ENCODE data around the gene GRIN3A. TPM values are rescaled to one million over a fixed set of nuclear protein-coding genes. Genes with fewer than 3 reads are reported as not detected.

Gene GRIN3A
- total RNA-seq, 1 donor from 2014 or later: not detected

- no peak for DNase-seq (ENCODE audit: low read depth)
Measured at GRCh38 chr9:101705135-101705661, 33.2 kb downstream of the GRIN3A start.

DNA sequence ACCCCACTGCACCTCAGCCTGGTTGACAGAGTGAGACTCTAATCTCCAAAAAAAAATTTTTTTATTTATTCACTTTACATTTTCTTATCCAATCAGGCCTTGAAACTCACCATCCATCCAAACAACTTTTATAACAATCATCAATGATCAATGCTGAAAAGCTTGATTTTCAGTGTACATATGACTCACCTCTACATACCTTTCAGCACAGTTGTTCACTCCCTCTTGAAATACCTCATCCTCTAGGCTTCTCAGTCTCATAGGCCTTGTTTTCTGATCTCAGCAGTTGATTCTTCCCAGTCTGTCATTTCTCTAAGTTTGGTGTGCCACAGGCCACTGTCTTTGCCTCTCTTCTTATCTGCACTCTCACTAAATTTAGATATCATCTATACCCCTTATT lies 36.2 kb downstream of the GRIN3A start:
- DNase-seq (ENCODE audit: low read depth): no peak

DNA sequence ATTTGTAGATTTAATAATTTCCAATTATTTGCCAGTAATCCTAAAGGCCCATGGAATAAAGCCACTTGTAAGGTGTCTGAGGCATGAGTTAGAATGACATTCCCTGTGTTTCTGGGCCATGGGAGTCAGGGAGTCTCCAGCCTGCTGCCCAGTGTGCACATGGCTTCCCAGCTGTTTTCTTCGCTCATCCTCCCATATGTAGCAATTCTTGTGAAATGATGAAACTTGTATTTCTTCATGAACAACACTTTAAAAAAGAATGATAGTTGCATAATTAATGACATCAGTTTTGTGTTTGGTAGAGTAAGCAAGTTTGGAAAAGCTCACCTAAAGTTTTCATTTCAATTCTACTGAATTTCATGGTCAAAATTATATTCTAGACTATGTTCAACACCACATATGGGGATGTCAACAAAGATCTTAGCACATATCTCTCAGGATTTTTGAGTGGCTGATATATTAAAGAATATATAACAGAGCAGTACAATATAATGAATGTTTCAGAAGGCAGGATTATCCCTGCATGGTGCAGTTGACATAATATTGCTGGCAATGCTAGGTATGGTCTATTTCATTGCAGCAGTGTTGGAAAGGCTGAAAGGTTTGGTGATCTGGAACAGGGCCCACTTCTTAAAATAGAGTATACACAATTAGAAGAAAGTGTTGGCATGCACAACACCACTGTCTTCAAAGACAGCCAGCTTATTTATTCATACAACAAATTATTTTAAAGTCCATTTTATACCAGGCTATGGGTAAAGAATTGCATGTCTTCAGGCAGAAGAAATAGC lies 44.7 kb downstream of the GRIN3A start:
- DNase-seq (ENCODE audit: low read depth): no peak

- no peak for DNase-seq (ENCODE audit: low read depth)
Measured at GRCh38 chr9:101691657-101692056, 46.8 kb downstream of the GRIN3A start.

DNA sequence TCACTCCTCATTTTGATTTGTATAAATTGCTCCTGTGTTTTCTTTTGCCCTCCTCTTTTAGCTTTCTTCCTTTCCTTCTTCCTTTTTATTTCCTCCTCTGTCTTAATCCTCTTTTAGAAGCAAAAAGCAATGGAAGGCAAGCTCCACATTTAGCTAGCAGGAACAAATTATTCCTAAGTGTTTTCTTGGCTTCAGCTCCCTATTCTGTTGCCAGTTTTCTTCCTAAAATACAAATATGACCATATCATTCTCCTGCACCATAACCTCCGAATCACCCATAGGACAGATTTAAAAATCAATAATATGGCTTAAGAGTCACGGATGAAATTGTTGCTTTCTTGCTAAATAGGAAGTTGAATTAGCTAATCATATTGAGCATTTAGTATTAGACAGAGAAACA lies 49.4 kb downstream of the GRIN3A start:
- DNase-seq (ENCODE audit: low read depth): no peak

- no peak for DNase-seq (ENCODE audit: low read depth)
Measured at GRCh38 chr9:101684665-101685064, 53.8 kb downstream of the GRIN3A start.

DNA sequence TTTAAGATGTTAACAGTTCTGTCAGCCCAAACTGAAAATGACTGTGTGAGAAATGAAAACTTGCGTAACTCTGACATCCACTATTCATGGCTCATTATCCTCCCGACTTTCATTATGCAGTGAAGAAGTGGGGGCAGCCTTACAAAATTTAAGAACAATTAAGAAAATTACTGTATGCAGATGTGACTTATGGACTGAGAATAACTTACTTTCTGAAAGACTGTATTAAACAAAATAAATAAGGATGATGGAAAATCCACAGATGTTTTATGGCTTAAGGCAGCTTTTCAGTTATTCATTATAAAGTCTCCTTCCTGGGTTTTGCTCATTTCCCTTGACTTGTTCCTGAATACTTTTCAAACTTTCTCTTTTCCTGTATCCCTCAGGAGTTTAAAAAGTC lies 55.2 kb downstream of the GRIN3A start:
- no peak for DNase-seq (ENCODE audit: low read depth)

GRCh38 chr9:101677861-101678260 lies 60.6 kb downstream of the GRIN3A start:
- DNase-seq (ENCODE audit: low read depth): no peak

DNA sequence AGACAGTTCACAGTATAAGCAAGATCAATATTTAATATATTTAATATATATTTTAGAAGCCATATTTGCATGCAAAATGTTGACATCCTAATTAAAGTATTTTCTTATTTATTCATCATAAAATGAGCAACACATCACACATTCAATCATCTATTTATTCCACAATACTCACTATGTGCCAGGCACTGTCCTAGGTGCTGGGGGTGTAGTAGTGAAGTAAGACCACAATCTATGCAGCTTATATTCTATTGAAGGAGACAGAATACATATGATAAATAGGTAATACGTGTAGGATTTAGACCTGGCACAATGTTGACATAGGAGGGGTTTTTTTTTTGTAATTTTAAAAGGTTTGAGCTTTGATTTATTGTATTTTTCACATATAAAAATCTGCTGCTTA lies 63.1 kb downstream of the GRIN3A start:
- DNase-seq (ENCODE audit: low read depth): no peak

DNA sequence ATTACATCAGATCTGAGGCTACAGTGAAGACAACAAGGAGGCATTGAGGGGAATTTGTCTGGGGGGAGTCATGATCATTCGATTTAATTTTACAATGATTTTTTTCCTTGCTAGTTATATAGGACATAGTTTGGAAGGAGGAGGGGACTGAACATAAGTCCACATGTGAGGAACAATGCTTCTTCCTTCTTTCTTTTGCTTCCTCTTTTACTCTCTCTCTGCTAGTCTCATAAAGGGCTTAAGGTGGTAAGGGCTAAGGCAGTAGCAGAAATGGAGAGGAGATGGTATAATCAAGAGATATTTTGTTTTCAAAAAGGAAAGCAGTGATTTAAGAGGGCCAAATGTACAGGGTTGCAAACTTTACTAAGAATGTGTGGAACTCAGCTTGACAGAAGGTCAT lies 64.3 kb downstream of the GRIN3A start:
- DNase-seq (ENCODE audit: low read depth): no peak

DNA sequence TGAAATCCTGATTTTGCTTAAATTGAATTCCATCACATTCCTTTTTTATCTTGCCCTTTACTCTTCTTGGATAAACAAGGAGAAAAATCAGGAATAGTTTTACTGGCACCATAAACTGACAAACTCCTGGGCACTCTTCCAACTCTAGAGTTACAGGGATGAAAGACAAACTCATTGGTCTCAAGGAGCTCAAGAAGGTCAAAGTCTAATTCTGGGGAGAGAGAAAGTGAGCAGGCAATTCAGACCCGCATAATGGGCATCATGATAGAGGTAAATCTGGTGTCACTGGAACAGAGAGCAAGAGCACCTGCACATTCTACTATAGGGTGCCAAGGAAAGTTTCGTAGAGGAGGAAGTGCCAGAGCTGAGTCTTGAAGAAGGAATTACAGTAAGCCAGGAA lies 64.8 kb downstream of the GRIN3A start:
- DNase-seq (ENCODE audit: low read depth): no peak

GRCh38 chr9:101671567-101671966 lies 66.9 kb downstream of the GRIN3A start:
- no peak for DNase-seq (ENCODE audit: low read depth)

DNA sequence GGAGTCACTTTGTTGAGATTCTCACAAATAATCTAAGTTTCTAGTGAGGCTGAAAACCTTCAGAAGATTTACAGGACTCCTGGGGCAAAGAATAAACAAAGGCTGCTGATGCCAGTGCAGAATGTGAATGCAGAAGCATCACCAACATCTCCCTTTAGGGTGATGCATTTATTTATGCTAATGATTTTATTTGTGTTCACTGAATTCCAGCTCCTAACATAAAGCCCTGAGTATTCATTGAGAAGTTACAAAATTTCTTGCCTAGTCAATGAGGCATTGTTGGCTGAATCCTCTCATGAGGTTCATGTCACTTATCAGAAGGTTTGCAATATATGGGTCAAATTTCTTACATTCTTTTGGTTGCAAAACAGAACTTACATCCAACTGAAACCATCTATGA lies 70.0 kb downstream of the GRIN3A start:
- DNase-seq (ENCODE audit: low read depth): no peak

- DNase-seq (ENCODE audit: low read depth): no peak
Measured at GRCh38 chr9:101664453-101664852, 74.0 kb downstream of the GRIN3A start.

- no peak for DNase-seq (ENCODE audit: low read depth)
Measured at GRCh38 chr9:101652601-101653175, 85.8 kb downstream of the GRIN3A start.

DNA sequence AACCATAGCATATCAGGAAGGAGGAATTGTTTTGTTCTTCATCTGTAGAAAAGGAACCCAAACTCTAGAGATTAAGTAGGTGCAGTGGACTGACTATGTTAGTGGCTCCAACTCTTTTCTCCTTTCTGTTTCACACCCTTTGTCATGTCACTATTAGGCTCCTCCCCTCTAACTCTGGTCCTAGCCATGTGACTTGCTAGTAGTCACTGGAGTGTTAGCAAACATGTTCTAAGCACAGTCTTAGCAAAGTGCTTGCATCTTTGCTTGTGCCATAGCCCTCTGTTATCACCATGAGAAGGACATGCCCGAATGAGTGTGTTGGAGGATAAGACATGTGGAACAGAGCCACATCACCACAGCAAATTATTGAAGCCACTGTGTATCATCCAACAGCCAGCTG lies 88.3 kb downstream of the GRIN3A start:
- no peak for DNase-seq (ENCODE audit: low read depth)

DNA sequence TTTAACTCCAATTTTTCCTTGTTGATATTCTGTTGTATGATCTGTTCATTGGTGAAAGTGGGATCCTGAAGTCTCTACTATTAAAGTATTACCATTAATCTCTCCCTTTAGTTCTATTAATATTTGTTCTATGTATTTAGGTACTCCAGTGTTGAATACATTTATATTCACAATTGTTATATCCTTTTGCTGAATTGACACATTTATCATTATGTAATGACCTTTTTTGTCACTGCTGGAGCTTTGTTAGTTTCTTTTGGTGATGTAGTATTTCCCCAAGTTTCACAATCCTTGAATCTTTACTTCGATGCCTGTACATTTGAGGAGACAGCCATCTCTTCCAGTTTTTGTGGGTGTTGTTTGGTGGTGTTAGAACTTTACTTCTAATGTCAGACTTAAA lies 90.0 kb downstream of the GRIN3A start:
- DNase-seq (ENCODE audit: low read depth): no peak

GRCh38 chr9:101639785-101640665 lies 98.4 kb downstream of the GRIN3A start:
- DNase-seq (ENCODE audit: low read depth): no peak

- no peak for DNase-seq (ENCODE audit: low read depth)
Measured at GRCh38 chr9:101639311-101639710, 99.1 kb downstream of the GRIN3A start.

GRCh38 chr9:101636247-101636646 lies 102.2 kb downstream of the GRIN3A start:
- no peak for DNase-seq (ENCODE audit: low read depth)

GRCh38 chr9:101635473-101635872 lies 103.0 kb downstream of the GRIN3A start:
- no peak for DNase-seq (ENCODE audit: low read depth)

DNA sequence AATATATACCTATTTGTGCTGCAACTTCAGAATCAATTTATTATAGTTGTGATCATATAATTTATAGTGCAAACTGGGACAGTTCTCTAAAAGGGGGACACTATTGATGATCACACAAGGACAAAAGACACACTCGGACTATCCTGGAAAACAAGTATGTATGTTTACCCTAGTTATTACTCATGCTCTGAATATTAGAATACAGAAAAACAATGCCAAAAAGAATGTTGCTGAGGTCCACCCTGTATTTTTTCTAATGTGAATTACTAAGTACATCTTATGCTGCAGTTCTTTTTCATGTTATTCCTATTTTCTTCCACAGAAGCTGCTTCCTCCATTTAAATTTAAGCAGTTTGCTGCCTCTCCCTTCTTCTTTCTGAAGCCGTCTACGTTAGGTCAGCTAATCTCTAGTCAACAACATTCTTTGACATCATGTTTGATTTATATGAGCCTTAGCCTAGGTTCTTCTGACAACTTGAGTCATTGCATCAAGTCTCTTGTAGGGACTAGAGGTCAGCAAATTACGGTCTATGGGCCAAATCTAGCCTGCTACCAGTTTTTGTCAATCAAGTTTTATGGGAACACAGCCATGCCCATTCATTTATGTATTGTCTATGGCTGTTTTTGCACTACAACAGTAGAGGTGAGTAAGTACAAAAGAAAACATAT lies 103.6 kb downstream of the GRIN3A start:
- no peak for DNase-seq (ENCODE audit: low read depth)
